WTC11 (cell line): ENCODE results near the gene CD300A. TPM values are rescaled to one million over a fixed set of nuclear protein-coding genes. Genes with fewer than 3 reads are reported as not detected.

Source experiments
- ATAC-seq: fragments of 200-7000 bp; cut with Tn5 transposase; 2 replicates; pipeline ENCODE4 v1.10.0; 2021; ENCODE audit warnings: mild to moderate bottlenecking, moderate library complexity
- CTCF ChIA-PET: fragments of 300-600 bp; sonication (Branson Sonifier 250); formaldehyde crosslinking; loops from one replicate; lab custom pipeline; 2021; ENCODE audit warnings: antibody characterized with exemption; lab: Charles Lee
- POLR2A ChIA-PET: fragments of 350-600 bp; sonication (Branson Sonifier 250); formaldehyde crosslinking; loops from one replicate; lab custom pipeline; 2021; ENCODE audit warnings: antibody characterized with exemption; lab: Charles Lee
- DNase-seq: peaks from one replicate; pipeline ENCODE4 v3.0.0; 2021; ENCODE audit warnings: low spot score
- H3K27ac Mint-ChIP-seq: 2 replicates; pipeline ENCODE4 v1.8.0; 2021; ENCODE audit warnings: mixed read lengths
- H3K27me3 Mint-ChIP-seq: 2 replicates; pipeline ENCODE4 v1.8.0; 2021; ENCODE audit warnings: low read depth, mild to moderate bottlenecking, moderate library complexity, mixed read lengths
- H3K36me3 Mint-ChIP-seq: 2 replicates; pipeline ENCODE4 v1.8.0; 2021; ENCODE audit warnings: mixed read lengths
- H3K4me1 Mint-ChIP-seq: 2 replicates; pipeline ENCODE4 v1.8.0; 2022; ENCODE audit warnings: mixed read lengths
- H3K4me3 Mint-ChIP-seq: 2 replicates; pipeline ENCODE4 v1.8.0; 2021; ENCODE audit warnings: mild to moderate bottlenecking, moderate library complexity, mixed read lengths
- H3K9me3 Mint-ChIP-seq: 2 replicates; pipeline ENCODE4 v1.8.0; 2021; ENCODE audit warnings: mixed read lengths
- FOXJ3 ChIP-seq: sonication (generic); formaldehyde crosslinking; IDR thresholded peaks from 2 replicates; pipeline ENCODE4 v1.9.0; 2021; ENCODE audit warnings: missing genetic modification reagents, mild to moderate bottlenecking, borderline replicate concordance
- FOXP1 ChIP-seq: sonication (generic); formaldehyde crosslinking; IDR thresholded peaks from 2 replicates; pipeline ENCODE4 v1.8.0; 2022; ENCODE audit warnings: missing genetic modification reagents, mild to moderate bottlenecking, moderate library complexity, borderline replicate concordance
- NFATC4 ChIP-seq: fragments of 250-450 bp; sonication (Bioruptor Pico); IDR thresholded peaks from 2 replicates; pipeline ENCODE4 v1.9.0; 2021; ENCODE audit warnings: mild to moderate bottlenecking
- SMAD3 ChIP-seq: sonication (generic); formaldehyde crosslinking; IDR thresholded peaks from 2 replicates; pipeline ENCODE4 v1.8.0; 2022; ENCODE audit warnings: missing genetic modification reagents, mild to moderate bottlenecking, borderline replicate concordance
- SMAD4 ChIP-seq: sonication (generic); formaldehyde crosslinking; IDR thresholded peaks from 2 replicates; pipeline ENCODE4 v1.8.0; 2022; ENCODE audit warnings: mild to moderate bottlenecking, missing genetic modification reagents
- TEAD1 ChIP-seq: sonication (generic); formaldehyde crosslinking; IDR thresholded peaks from 2 replicates; pipeline ENCODE4 v1.8.0; 2022; ENCODE audit warnings: mild to moderate bottlenecking, missing genetic modification reagents
- ZBTB21 ChIP-seq: sonication (generic); formaldehyde crosslinking; IDR thresholded peaks from 2 replicates; pipeline ENCODE4 v1.8.1; 2023; ENCODE audit warnings: mild to moderate bottlenecking, missing genetic modification reagents, borderline replicate concordance
- ZNF263 ChIP-seq: sonication (generic); formaldehyde crosslinking; IDR thresholded peaks from 2 replicates; pipeline ENCODE4 v1.8.1; 2022; ENCODE audit warnings: low read depth, mild to moderate bottlenecking, moderate library complexity, missing genetic modification reagents
- ZNF532 ChIP-seq: fragments of 250-450 bp; sonication (Bioruptor Pico); IDR thresholded peaks from 2 replicates; pipeline ENCODE4 v1.9.0; 2021; ENCODE audit warnings: mild to moderate bottlenecking, borderline replicate concordance
- total RNA-seq: library from RNA; stranded (reverse); gene quantifications from 3 replicates; pipeline ENCODE4 v1.2.3, GENCODE V29; 2021
- TF ChIP-seq, protein P1 (sequence below): sonication (generic); formaldehyde crosslinking; IDR thresholded peaks from 2 replicates; pipeline ENCODE4 v1.8.0; 2022; ENCODE audit warnings: mild to moderate bottlenecking, missing genetic modification reagents
- TF ChIP-seq, protein P2 (sequence below): sonication (generic); formaldehyde crosslinking; IDR thresholded peaks from 2 replicates; pipeline ENCODE4 v1.8.1; 2023; ENCODE audit warnings: mild to moderate bottlenecking, missing genetic modification reagents, moderate library complexity
- TF ChIP-seq, protein P3 (sequence below): fragments of 200-600 bp; IDR thresholded peaks from 2 replicates; pipeline ENCODE4 v1.8.0; 2022; ENCODE audit warnings: antibody characterized with exemption
- TF ChIP-seq, protein P4 (sequence below): sonication (generic); formaldehyde crosslinking; IDR thresholded peaks from 2 replicates; pipeline ENCODE4 v1.8.1; 2023; ENCODE audit warnings: mild to moderate bottlenecking, missing genetic modification reagents

CD300A gene
- total RNA-seq, 1 experiment from 2014 or later = 1.1 TPM

- TF ChIP-seq, protein P1, sequence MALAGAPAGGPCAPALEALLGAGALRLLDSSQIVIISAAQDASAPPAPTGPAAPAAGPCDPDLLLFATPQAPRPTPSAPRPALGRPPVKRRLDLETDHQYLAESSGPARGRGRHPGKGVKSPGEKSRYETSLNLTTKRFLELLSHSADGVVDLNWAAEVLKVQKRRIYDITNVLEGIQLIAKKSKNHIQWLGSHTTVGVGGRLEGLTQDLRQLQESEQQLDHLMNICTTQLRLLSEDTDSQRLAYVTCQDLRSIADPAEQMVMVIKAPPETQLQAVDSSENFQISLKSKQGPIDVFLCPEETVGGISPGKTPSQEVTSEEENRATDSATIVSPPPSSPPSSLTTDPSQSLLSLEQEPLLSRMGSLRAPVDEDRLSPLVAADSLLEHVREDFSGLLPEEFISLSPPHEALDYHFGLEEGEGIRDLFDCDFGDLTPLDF = no peak
These were observed 60.2 kb downstream of the CD300A start (continued) for GRCh38 chr17:74526681-74527080.

DNA sequence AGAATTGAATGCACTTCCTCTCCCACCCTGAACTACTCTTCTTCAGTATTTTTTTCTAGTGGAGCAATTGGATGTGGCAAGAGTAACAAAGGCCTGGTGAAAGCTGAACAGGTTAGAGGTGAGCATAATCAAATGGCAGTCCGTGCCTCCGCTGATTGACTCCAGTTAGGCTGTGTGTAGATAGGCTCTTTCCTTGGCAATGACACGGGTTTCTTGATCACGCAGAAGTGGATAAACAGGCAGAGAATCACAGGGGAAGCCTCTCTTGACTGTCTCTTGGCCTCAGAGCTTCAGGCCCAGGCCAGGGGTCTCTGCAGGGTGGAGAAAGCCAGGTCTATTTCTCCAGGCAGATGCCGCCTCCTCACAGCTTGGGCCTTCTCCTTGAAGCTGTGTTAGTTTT lies 60.6 kb downstream of the CD300A start:
- H3K4me1 Mint-ChIP-seq = peaks cover 6% of the 10 kb centered on the region
- peaks cover 5% of the 10 kb centered on the region for H3K9me3 Mint-ChIP-seq
- H3K4me3 Mint-ChIP-seq = no peak overlapping the region
- no peak overlapping the region for H3K27ac Mint-ChIP-seq
- ATAC-seq (no peak), DNase-seq (no peak)
- no peaks in the 10 kb centered on the region for H3K36me3 Mint-ChIP-seq
- ChIA-PET CTCF (interaction anchor here (1.2 to 1.5 kb wide), 2 partner anchors 16 to 148 kb away, joined by 3 to 5 read pairs; no protein-coding TSS in a partner anchor), POLR2A (no interaction called here)
- H3K27me3 Mint-ChIP-seq = peaks cover 36% of the 10 kb centered on the region
- TF ChIP-seq ZBTB21 (no peak), FOXJ3 (no peak), FOXP1 (CRISPR knock-in tag) (no peak), SMAD4 (CRISPR knock-in tag) (no peak), ZNF263 (no peak), TEAD1 (no peak)
- TF ChIP-seq, protein P2, sequence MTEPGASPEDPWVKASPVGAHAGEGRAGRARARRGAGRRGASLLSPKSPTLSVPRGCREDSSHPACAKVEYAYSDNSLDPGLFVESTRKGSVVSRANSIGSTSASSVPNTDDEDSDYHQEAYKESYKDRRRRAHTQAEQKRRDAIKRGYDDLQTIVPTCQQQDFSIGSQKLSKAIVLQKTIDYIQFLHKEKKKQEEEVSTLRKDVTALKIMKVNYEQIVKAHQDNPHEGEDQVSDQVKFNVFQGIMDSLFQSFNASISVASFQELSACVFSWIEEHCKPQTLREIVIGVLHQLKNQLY (CRISPR knock-in tag) = no peak
- TF ChIP-seq, protein P3, sequence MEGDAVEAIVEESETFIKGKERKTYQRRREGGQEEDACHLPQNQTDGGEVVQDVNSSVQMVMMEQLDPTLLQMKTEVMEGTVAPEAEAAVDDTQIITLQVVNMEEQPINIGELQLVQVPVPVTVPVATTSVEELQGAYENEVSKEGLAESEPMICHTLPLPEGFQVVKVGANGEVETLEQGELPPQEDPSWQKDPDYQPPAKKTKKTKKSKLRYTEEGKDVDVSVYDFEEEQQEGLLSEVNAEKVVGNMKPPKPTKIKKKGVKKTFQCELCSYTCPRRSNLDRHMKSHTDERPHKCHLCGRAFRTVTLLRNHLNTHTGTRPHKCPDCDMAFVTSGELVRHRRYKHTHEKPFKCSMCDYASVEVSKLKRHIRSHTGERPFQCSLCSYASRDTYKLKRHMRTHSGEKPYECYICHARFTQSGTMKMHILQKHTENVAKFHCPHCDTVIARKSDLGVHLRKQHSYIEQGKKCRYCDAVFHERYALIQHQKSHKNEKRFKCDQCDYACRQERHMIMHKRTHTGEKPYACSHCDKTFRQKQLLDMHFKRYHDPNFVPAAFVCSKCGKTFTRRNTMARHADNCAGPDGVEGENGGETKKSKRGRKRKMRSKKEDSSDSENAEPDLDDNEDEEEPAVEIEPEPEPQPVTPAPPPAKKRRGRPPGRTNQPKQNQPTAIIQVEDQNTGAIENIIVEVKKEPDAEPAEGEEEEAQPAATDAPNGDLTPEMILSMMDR = no peak
- TF ChIP-seq, protein P4, sequence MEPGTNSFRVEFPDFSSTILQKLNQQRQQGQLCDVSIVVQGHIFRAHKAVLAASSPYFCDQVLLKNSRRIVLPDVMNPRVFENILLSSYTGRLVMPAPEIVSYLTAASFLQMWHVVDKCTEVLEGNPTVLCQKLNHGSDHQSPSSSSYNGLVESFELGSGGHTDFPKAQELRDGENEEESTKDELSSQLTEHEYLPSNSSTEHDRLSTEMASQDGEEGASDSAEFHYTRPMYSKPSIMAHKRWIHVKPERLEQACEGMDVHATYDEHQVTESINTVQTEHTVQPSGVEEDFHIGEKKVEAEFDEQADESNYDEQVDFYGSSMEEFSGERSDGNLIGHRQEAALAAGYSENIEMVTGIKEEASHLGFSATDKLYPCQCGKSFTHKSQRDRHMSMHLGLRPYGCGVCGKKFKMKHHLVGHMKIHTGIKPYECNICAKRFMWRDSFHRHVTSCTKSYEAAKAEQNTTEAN (CRISPR knock-in tag) = no peak

DNA sequence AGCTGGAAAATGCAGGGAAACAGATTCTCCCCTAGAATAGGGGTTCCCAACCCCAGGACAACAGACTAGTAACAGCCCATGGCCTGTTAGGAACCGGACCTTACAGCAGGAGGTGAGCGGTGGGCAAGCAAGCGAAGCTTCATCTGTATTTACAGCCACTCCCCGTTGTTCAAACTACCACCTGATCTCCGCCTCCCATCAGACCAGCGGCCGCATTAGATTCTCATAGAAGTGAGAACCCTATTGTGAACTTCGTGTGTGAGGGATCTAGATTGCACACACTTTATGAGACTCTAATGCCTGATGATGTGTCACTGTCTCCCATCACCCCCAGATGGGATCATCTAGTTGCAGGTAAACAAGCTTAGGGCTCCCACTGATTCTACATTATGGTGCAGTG lies 61.3 kb downstream of the CD300A start:
- TF ChIP-seq SMAD3 (CRISPR knock-in tag) (no peak), ZNF532 (CRISPR knock-in tag) (no peak), NFATC4 (no peak)
- TF ChIP-seq, all 79 proteins: peak for 0
- peaks cover 36% of the 10 kb centered on the region for H3K27me3 Mint-ChIP-seq
- ChIA-PET CTCF (interaction anchor here (1.5 kb wide), 1 partner anchor 149 kb away, joined by 5 read pairs; no protein-coding TSS in a partner anchor), POLR2A (no interaction called here)
- no peak overlapping the region for H3K4me3 Mint-ChIP-seq
- peaks cover 10% of the 10 kb centered on the region for H3K4me1 Mint-ChIP-seq
- DNase-seq (no peak), ATAC-seq (no peak)
- H3K27ac Mint-ChIP-seq = no peak overlapping the region
- peaks cover 8% of the 10 kb centered on the region for H3K9me3 Mint-ChIP-seq
- no peaks in the 10 kb centered on the region for H3K36me3 Mint-ChIP-seq
